Trophoblast cell (in vitro differentiated cells and primary cell): ENCODE data around the gene SUSD1.

Experiments used
- DNase-seq, 2 donors: peaks; one replicate each; pipeline ENCODE4 v3.0.0-alpha.2; 2016
- H2AFZ ChIP-seq: 2 replicates; pipeline ENCODE4 v1.6.1; 2013; ENCODE audit warnings: low read length, moderate library complexity, mild to moderate bottlenecking; ENCODE audit not compliant: insufficient read depth, poor library complexity
- H2AK5ac ChIP-seq: 2 replicates; pipeline ENCODE4 v1.6.1; 2013; ENCODE audit warnings: mild to moderate bottlenecking, low read length
- H2BK120ac ChIP-seq: 2 replicates; pipeline ENCODE4 v1.6.1; 2013; ENCODE audit warnings: low read length, mild to moderate bottlenecking, moderate library complexity; ENCODE audit not compliant: insufficient read depth, poor library complexity
- H2BK12ac ChIP-seq: 2 replicates; pipeline ENCODE4 v1.6.1; 2013; ENCODE audit warnings: mild to moderate bottlenecking, low read length, moderate library complexity
- H2BK5ac ChIP-seq: 2 replicates; pipeline ENCODE4 v1.6.1; 2013; ENCODE audit warnings: low read length, low read depth, moderate library complexity, mild to moderate bottlenecking; ENCODE audit not compliant: poor library complexity
- H3K14ac ChIP-seq: 2 replicates; pipeline ENCODE4 v1.6.1; 2013; ENCODE audit warnings: mild to moderate bottlenecking, low read length
- H3K18ac ChIP-seq: 2 replicates; pipeline ENCODE4 v1.6.1; 2013; ENCODE audit warnings: mild to moderate bottlenecking, low read length
- H3K23ac ChIP-seq: 2 replicates; pipeline ENCODE4 v1.6.1; 2013; ENCODE audit warnings: low read length
- H3K27ac ChIP-seq: 2 replicates; pipeline ENCODE4 v1.5.1; 2013; ENCODE audit warnings: low read depth, mild to moderate bottlenecking, inconsistent platforms, low read length, moderate library complexity
- H3K27me3 ChIP-seq: 2 replicates; pipeline ENCODE4 v1.6.1; 2013; ENCODE audit warnings: inconsistent platforms, mild to moderate bottlenecking, low read length, moderate library complexity; ENCODE audit not compliant: insufficient read depth
- H3K36me3 ChIP-seq, 2 experiments: 1 replicate in 1 of 2; 2 replicates in 1 of 2; pipeline ENCODE4 v1.6.1; 2013; ENCODE audit warnings: low read length in 2 of 2, mild to moderate bottlenecking in 2 of 2, moderate library complexity in 1 of 2; ENCODE audit not compliant: insufficient read depth in 2 of 2, control insufficient read depth in 1 of 2
- H3K4ac ChIP-seq: 2 replicates; pipeline ENCODE4 v1.6.1; 2013; ENCODE audit warnings: low read depth, mild to moderate bottlenecking, low read length, moderate library complexity
- H3K4me1 ChIP-seq, 2 experiments: 1 replicate in 1 of 2; 2 replicates in 1 of 2; pipeline ENCODE4 v1.6.1; 2013; ENCODE audit warnings: low read length in 2 of 2, mild to moderate bottlenecking in 2 of 2, moderate library complexity in 1 of 2; ENCODE audit not compliant: insufficient read depth in 2 of 2, control insufficient read depth in 1 of 2
- H3K4me2 ChIP-seq: 2 replicates; pipeline ENCODE4 v1.6.1; 2013; ENCODE audit warnings: inconsistent platforms, mild to moderate bottlenecking, low read length, moderate library complexity
- H3K4me3 ChIP-seq: 2 replicates; pipeline ENCODE4 v1.5.1; 2013; ENCODE audit warnings: mild to moderate bottlenecking, low read depth, low read length, inconsistent platforms
- H3K79me1 ChIP-seq: one replicate; pipeline ENCODE4 v1.6.1; 2013; ENCODE audit warnings: low read length
- H3K79me2 ChIP-seq: 2 replicates; pipeline ENCODE4 v1.6.1; 2013; ENCODE audit warnings: low read length, mild to moderate bottlenecking; ENCODE audit not compliant: control insufficient read depth, insufficient read depth, poor library complexity
- H3K9ac ChIP-seq: 2 replicates; pipeline ENCODE4 v1.6.1; 2013; ENCODE audit warnings: mild to moderate bottlenecking, low read length
- H3K9me3 ChIP-seq: 2 replicates; pipeline ENCODE4 v1.6.1; 2013; ENCODE audit warnings: low read depth, mild to moderate bottlenecking, control low read depth, inconsistent platforms, low read length; ENCODE audit not compliant: insufficient read depth
- H4K12ac ChIP-seq: 2 replicates; pipeline ENCODE4 v1.6.1; 2013; ENCODE audit warnings: low read depth, mild to moderate bottlenecking, low read length, moderate library complexity
- H4K8ac ChIP-seq: 2 replicates; pipeline ENCODE4 v1.6.1; 2013; ENCODE audit warnings: low read depth, mild to moderate bottlenecking, low read length, moderate library complexity
- H4K91ac ChIP-seq: one replicate; pipeline ENCODE4 v1.6.1; 2013; ENCODE audit warnings: low read depth, mild to moderate bottlenecking, low read length, moderate library complexity
- WGBS: extraction: QIAGEN DNeasy Blood & Tissue Kit; methylation state at CpG from one replicate; pipeline ENCODE4 v1.1.7; 2013; ENCODE audit warnings: missing lambda C conversion rate; ENCODE audit not compliant: insufficient read length, insufficient coverage; ENCODE audit errors: extremely low coverage; 5-methylcytosine and 5-hydroxymethylcytosine counted together

Gene SUSD1

DNA sequence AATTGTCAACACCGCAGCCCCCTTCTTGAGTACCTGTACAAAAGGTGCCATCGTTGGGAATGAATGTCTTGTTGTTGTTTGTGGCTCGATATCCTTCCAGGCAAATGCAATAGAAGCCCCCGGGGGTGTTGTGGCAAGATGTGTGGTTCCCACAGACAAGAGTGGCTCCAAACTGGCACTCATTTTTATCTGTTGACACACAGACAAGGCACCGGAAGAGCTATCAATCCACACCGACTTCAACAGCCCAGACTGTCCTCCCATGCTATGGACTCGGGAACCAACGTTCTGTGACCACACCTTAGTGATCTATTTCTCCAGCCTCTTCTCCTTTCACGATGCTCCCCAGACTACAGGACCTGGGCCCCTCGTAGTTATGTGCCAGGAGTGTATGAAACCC is 25.9 kb downstream of the SUSD1 start:
- Histone ChIP-seq H3K4ac (no peak overlapping the region), H3K79me1 (no peaks in the 10 kb centered on the region), H2BK120ac (no peak overlapping the region), H3K14ac (no peak overlapping the region), H2BK12ac (no peak overlapping the region), H2BK5ac (no peak overlapping the region), H3K27ac (no peak overlapping the region), H3K27me3 (no peaks in the 10 kb centered on the region), H3K79me2 (peaks cover 2% of the 10 kb centered on the region), H4K8ac (no peak overlapping the region), H3K4me1 (peaks cover 0 to 5% of the 10 kb centered on the region in 2 experiments), H2AFZ (no peak overlapping the region), H4K91ac (no peak overlapping the region), H3K36me3 (peaks cover 5 to 11% of the 10 kb centered on the region in 2 experiments), H3K9me3 (no peaks in the 10 kb centered on the region), H3K18ac (no peak overlapping the region), H4K12ac (no peak overlapping the region), H2AK5ac (no peak overlapping the region), H3K4me2 (no peak overlapping the region), H3K23ac (no peak overlapping the region), H3K4me3 (no peak overlapping the region), H3K9ac (no peak overlapping the region)
- 100% methylated on average over 1 of the region's 10 CpGs for WGBS
- DNase-seq = no peak

DNA sequence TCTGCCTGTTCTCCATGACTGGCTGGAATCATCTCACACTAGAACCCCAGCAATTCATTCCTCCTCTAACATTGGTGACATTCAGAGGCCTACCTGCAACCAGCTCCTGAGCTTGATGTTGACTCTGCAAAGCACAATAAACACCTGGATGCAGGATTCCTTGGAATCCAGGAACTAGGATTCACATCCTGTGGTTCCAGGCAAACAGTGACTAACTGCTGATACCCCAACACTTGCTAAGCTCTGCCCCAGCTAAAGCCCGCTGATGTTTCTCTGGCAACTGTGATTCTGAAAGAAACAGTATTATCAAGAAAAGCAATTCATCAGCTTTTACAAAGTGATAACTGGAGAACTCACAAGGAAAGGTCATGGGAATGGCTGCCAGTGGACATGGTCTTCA is 29.2 kb downstream of the SUSD1 start:
- Histone ChIP-seq H3K14ac (no peak overlapping the region), H3K4ac (no peak overlapping the region), H2AK5ac (no peak overlapping the region), H3K79me1 (no peaks in the 10 kb centered on the region), H2BK5ac (no peak overlapping the region), H3K36me3 (peaks cover 7 to 17% of the 10 kb centered on the region in 2 experiments), H2BK12ac (no peak overlapping the region), H4K12ac (no peak overlapping the region), H3K18ac (no peak overlapping the region), H2BK120ac (peak overlapping the region; percentile 12), H2AFZ (no peak overlapping the region), H3K9me3 (no peaks in the 10 kb centered on the region), H4K91ac (peak overlapping the region; percentile 1), H4K8ac (no peak overlapping the region), H3K4me2 (no peak overlapping the region), H3K9ac (no peak overlapping the region), H3K23ac (no peak overlapping the region), H3K4me3 (no peak overlapping the region), H3K79me2 (peaks cover 2% of the 10 kb centered on the region), H3K27ac (no peak overlapping the region), H3K27me3 (no peaks in the 10 kb centered on the region), H3K4me1 (peaks cover 0 to 5% of the 10 kb centered on the region in 2 experiments)
- no peak for DNase-seq
- WGBS = no CpG with 5 or more reads among the region's 1 CpG

DNA sequence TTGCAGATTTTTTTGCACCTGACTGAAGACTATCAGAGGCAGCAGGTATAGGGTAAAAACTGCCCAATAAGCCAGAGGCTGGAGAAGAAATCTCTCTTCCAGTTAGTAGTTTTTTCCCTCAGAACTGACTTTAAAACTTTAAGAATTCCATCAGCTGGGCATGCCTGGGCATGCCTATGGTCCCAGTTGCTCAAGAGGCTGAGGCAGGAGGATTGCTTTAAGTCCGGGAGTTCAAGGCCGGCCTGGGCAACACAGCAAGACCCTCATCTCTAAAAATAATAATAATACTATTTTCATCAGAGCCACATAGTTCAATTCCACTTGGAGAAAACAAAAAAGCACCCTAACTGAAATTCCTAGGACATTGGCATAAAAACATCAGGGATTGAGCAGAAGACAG is 30.3 kb downstream of the SUSD1 start:
- Histone ChIP-seq H3K27me3 (no peaks in the 10 kb centered on the region), H3K9me3 (no peaks in the 10 kb centered on the region), H3K14ac (no peak overlapping the region), H2BK120ac (peak overlapping the region; percentile 60), H4K12ac (no peak overlapping the region), H3K4me3 (no peak overlapping the region), H3K36me3 (peaks cover 7 to 17% of the 10 kb centered on the region in 2 experiments), H3K4me1 (peaks cover 0 to 5% of the 10 kb centered on the region in 2 experiments), H3K23ac (no peak overlapping the region), H4K8ac (no peak overlapping the region), H3K4ac (no peak overlapping the region), H3K18ac (no peak overlapping the region), H2BK5ac (peak overlapping the region; percentile 68), H3K9ac (no peak overlapping the region), H3K4me2 (no peak overlapping the region), H3K27ac (no peak overlapping the region), H2BK12ac (no peak overlapping the region), H3K79me2 (peaks cover 2% of the 10 kb centered on the region), H2AFZ (no peak overlapping the region), H4K91ac (no peak overlapping the region), H3K79me1 (no peaks in the 10 kb centered on the region), H2AK5ac (no peak overlapping the region)
- no peak for DNase-seq
- no CpG with 5 or more reads among the region's 2 CpGs for WGBS

DNA sequence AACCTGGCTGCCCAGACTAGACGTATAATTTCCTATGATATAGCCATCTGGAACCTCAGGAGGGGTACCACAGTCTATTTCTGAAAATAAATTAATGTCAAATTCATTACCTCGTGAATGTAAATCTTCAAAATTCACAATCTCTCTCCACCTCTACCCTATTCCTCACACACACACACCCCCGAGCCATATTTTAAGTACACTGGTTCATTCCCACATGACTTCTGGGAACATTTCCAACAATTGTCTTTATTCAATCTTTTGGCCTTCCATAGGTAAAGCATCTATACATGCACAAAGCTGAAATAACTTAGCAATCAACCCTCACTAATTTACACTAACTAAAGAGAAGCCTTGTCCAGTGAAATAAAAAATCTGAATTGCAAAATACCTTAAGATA is 32.7 kb downstream of the SUSD1 start:
- no peak overlapping the region for H2BK120ac ChIP-seq
- H3K4me3 ChIP-seq = no peak overlapping the region
- 100% methylated on average over 2 of the region's 3 CpGs for WGBS
- no peak overlapping the region for H3K4me2 ChIP-seq
- no peak overlapping the region for H3K27ac ChIP-seq
- H3K79me1 ChIP-seq = no peaks in the 10 kb centered on the region
- no peak overlapping the region for H4K12ac ChIP-seq
- H3K18ac ChIP-seq = no peak overlapping the region
- H3K9ac ChIP-seq = no peak overlapping the region
- H4K8ac ChIP-seq = no peak overlapping the region
- no peaks in the 10 kb centered on the region for H3K9me3 ChIP-seq
- H3K4me1 ChIP-seq = peaks cover 0 to 5% of the 10 kb centered on the region in 2 experiments
- no peaks in the 10 kb centered on the region for H3K27me3 ChIP-seq
- no peak overlapping the region for H3K4ac ChIP-seq
- H3K14ac ChIP-seq = no peak overlapping the region
- no peak overlapping the region for H3K23ac ChIP-seq
- H2AFZ ChIP-seq = no peak overlapping the region
- H3K79me2 ChIP-seq = peaks cover 2% of the 10 kb centered on the region
- DNase-seq = no peak
- H2AK5ac ChIP-seq = no peak overlapping the region
- H2BK5ac ChIP-seq = no peak overlapping the region
- H4K91ac ChIP-seq = no peak overlapping the region
- H3K36me3 ChIP-seq = peaks cover 4 to 9% of the 10 kb centered on the region in 2 experiments
- no peak overlapping the region for H2BK12ac ChIP-seq
